HepG2 (cell line): ENCODE results near the gene P3H4. TPM values are rescaled to one million over a fixed set of nuclear protein-coding genes. Genes with fewer than 3 reads are reported as not detected.

Experiments used
- ASH2L ChIP-seq: fragments of 300-600, 200-600 bp; sonication (generic); IDR thresholded peaks from 2 replicates; pipeline ENCODE4 v1.7.0; 2017; ENCODE audit warnings: low read depth, mild to moderate bottlenecking, moderate library complexity, mixed read lengths, low read length; ENCODE audit not compliant: insufficient read length
- ATF4 ChIP-seq, 2 experiments: fragments of 450-650 bp in 1 of 2; sonication (generic) in 1 of 2; formaldehyde crosslinking; IDR thresholded peaks; 2 replicates each; pipeline versions ENCODE4 v1.5.0 to v1.8.0; 2020 to 2022; ENCODE audit warnings: mild to moderate bottlenecking in 1 of 2, missing genetic modification reagents in 1 of 2
- BORCS8-MEF2B ChIP-seq: sonication (generic); formaldehyde crosslinking; IDR thresholded peaks from 2 replicates; pipeline ENCODE4 v1.8.0; 2022; ENCODE audit warnings: mild to moderate bottlenecking, missing genetic modification reagents
- ETV6 ChIP-seq: sonication (generic); formaldehyde crosslinking; conservative IDR thresholded peaks from 2 replicates; pipeline ENCODE4 v1.4.0; 2020; ENCODE audit warnings: missing genetic modification reagents
- GATAD2A ChIP-seq: IDR thresholded peaks from 2 replicates; pipeline ENCODE4 v1.6.1; 2016
- HCFC1 ChIP-seq: fragments of 150-350 bp; IDR thresholded peaks from 2 replicates; pipeline ENCODE4 v1.6.1; 2014; ENCODE audit warnings: low read depth, low read length
- HDAC6 ChIP-seq: fragments of 200-600 bp; sonication (generic); IDR thresholded peaks from 2 replicates; pipeline ENCODE4 v1.7.0; 2017; ENCODE audit warnings: mild to moderate bottlenecking, antibody characterized with exemption, low read length, low read depth
- MTA3 ChIP-seq: sonication (generic); formaldehyde crosslinking; IDR thresholded peaks from 2 replicates; pipeline ENCODE4 v1.4.0; 2020; ENCODE audit warnings: missing genetic modification reagents
- NBN ChIP-seq: fragments of 450-650 bp; conservative IDR thresholded peaks from 2 replicates; pipeline ENCODE4 v1.6.1; 2017
- NCOA2 ChIP-seq: sonication (generic); formaldehyde crosslinking; IDR thresholded peaks from 2 replicates; pipeline ENCODE4 v1.8.0; 2022; ENCODE audit warnings: inconsistent platforms
- PBX3 ChIP-seq: sonication (generic); formaldehyde crosslinking; IDR thresholded peaks from 2 replicates; pipeline ENCODE4 v1.8.1; 2023; ENCODE audit warnings: missing genetic modification reagents, inconsistent platforms, borderline replicate concordance
- PITX1 ChIP-seq: sonication (generic); formaldehyde crosslinking; IDR thresholded peaks from 2 replicates; pipeline ENCODE4 v1.5.1; 2020; ENCODE audit warnings: mild to moderate bottlenecking, missing genetic modification reagents
- RAD21 ChIP-seq: fragments of 450-650 bp; formaldehyde crosslinking; IDR thresholded peaks from 2 replicates; pipeline ENCODE4 v1.5.0; 2020; ENCODE audit warnings: mild to moderate bottlenecking
- RARA ChIP-seq: IDR thresholded peaks from 2 replicates; pipeline ENCODE4 v1.6.1; 2016; ENCODE audit warnings: missing genetic modification reagents, missing compliant biosample characterization
- RARG ChIP-seq: sonication (generic); formaldehyde crosslinking; IDR thresholded peaks from 2 replicates; pipeline ENCODE4 v1.4.0; 2020; ENCODE audit warnings: low read depth, mild to moderate bottlenecking, missing genetic modification reagents
- REXO4 ChIP-seq: sonication (generic); formaldehyde crosslinking; IDR thresholded peaks from 2 replicates; pipeline ENCODE4 v1.8.0; 2022; ENCODE audit warnings: missing genetic modification reagents, mild to moderate bottlenecking, borderline replicate concordance
- RXRB ChIP-seq: IDR thresholded peaks from 2 replicates; pipeline ENCODE4 v1.6.1; 2016; ENCODE audit warnings: borderline replicate concordance, missing genetic modification reagents, missing compliant biosample characterization
- SRSF4 ChIP-seq: fragments of 200-400 bp; formaldehyde crosslinking; IDR thresholded peaks from one replicate; pipeline ENCODE4 v1.6.1; 2018; ENCODE audit warnings: mild to moderate bottlenecking, low read depth, low read length, moderate library complexity; ENCODE audit not compliant: poor library complexity, severe bottlenecking
- TBX3 ChIP-seq: fragments of 450-650 bp; IDR thresholded peaks from 2 replicates; pipeline ENCODE4 v1.6.1; 2017; ENCODE audit warnings: antibody characterized with exemption, mild to moderate bottlenecking, inconsistent platforms, borderline replicate concordance
- ZBTB34 ChIP-seq: sonication (generic); formaldehyde crosslinking; IDR thresholded peaks from 2 replicates; pipeline ENCODE4 v1.8.0; 2022; ENCODE audit warnings: mild to moderate bottlenecking, missing genetic modification reagents
- ZBTB7A ChIP-seq: sonication (generic); formaldehyde crosslinking; IDR thresholded peaks from 2 replicates; pipeline ENCODE4 v1.8.0; 2022; ENCODE audit warnings: mild to moderate bottlenecking, missing genetic modification reagents
- ZFAT ChIP-seq: sonication (generic); formaldehyde crosslinking; conservative IDR thresholded peaks from 2 replicates; pipeline ENCODE4 v1.8.1; 2023; ENCODE audit warnings: missing genetic modification reagents, inconsistent platforms
- ZFP36L1 ChIP-seq: sonication (generic); formaldehyde crosslinking; IDR thresholded peaks from 2 replicates; pipeline ENCODE4 v1.8.0; 2022; ENCODE audit warnings: mild to moderate bottlenecking, missing genetic modification reagents, moderate library complexity
- ZNF331 ChIP-seq: sonication (generic); formaldehyde crosslinking; IDR thresholded peaks from 2 replicates; pipeline ENCODE4 v1.4.0; 2020; ENCODE audit warnings: missing genetic modification reagents
- ZNF446 ChIP-seq: sonication (generic); formaldehyde crosslinking; IDR thresholded peaks from 2 replicates; pipeline ENCODE4 v1.5.0; 2020; ENCODE audit warnings: mild to moderate bottlenecking, missing genetic modification reagents
- ZNF629 ChIP-seq: sonication (generic); formaldehyde crosslinking; conservative IDR thresholded peaks from 2 replicates; pipeline ENCODE4 v1.5.0; 2020; ENCODE audit warnings: missing genetic modification reagents
- ZNF670 ChIP-seq: sonication (generic); formaldehyde crosslinking; IDR thresholded peaks from 2 replicates; pipeline ENCODE4 v1.8.0; 2022; ENCODE audit warnings: mild to moderate bottlenecking, missing genetic modification reagents, borderline replicate concordance
- polyA plus RNA-seq, 8 experiments: library from polyadenylated mRNA; depleted of rRNA in 3 of 8; stranded (reverse) in 7 of 8; unstranded in 1 of 8; fragments of >200 nt; fragmentation: Illumina TruSeq in 4 of 8; extraction: Trizol in 4 of 8; gene quantifications; 2 replicates each; pipeline versions ENCODE4 v1.2.1 to v1.2.3, GENCODE V29; 2011 to 2016; ENCODE audit warnings: low read depth in 4 of 8, missing spikeins in 1 of 8, mixed read lengths in 1 of 8; ENCODE audit not compliant: insufficient read depth in 1 of 8
- total RNA-seq, 5 experiments: library from RNA; depleted of rRNA; stranded (reverse); fragments of >200 nt; fragmentation: Illumina TruSeq; extraction: Trizol; gene quantifications; 2 replicates each; pipeline ENCODE4 v1.2.3, GENCODE V29; 2016; ENCODE audit warnings: low read depth in 1 of 5

The P3H4 gene
- total and polyA plus RNA-seq, 2 of the 13 experiments (the other 11 are each of a cell fraction or from before 2014, with no cell fraction given): 37.1 to 50.6 TPM

- TF ChIP-seq PBX3 (CRISPR knock-in tag) (no peak), SRSF4 (no peak), NBN (no peak), RARA (peak; percentile 13; the same call in 1 of the 2 replicates), PITX1 (CRISPR knock-in tag) (peak; percentile 35; the same call in 1 of the 2 replicates), ZNF670 (CRISPR knock-in tag) (no peak), ZBTB34 (CRISPR knock-in tag) (no peak), HDAC6 (no peak), RARG (no peak), RAD21 (CRISPR knock-in tag) (peak; percentile 96), ASH2L (no peak), HCFC1 (no peak), ZFAT (CRISPR knock-in tag) (no peak), ZBTB7A (CRISPR knock-in tag) (no peak), ZNF446 (CRISPR knock-in tag) (no peak), TBX3 (no peak), ZNF331 (CRISPR knock-in tag) (0 out of 2 replicates have a peak, but pooled peaks have one; percentile 40), NCOA2 (CRISPR knock-in tag) (0 out of 2 replicates have a peak, but pooled peaks have one; percentile 10), RXRB (CRISPR knock-in tag) (no peak), ATF4 (CRISPR knock-in tag; IDR thresholded peaks at IDR 0.05) (0 out of 4 replicates have a peak, but pooled peaks of 1 of the 2 experiments have one; percentile 6), ZNF629 (CRISPR knock-in tag) (no peak), GATAD2A (CRISPR knock-in tag) (peak; percentile 71), BORCS8-MEF2B (peak; percentile 47; the same call in 1 of the 2 replicates), ETV6 (CRISPR knock-in tag) (no peak), REXO4 (CRISPR knock-in tag) (no peak; the same call in 1 of the 2 replicates), ZFP36L1 (CRISPR knock-in tag) (no peak), MTA3 (CRISPR knock-in tag) (no peak)
Observed at GRCh38 chr17:41801374-41802271, 10.1 kb downstream of the P3H4 start (continued).
